WI38 (cell line): Measurements from ENCODE around the gene KDM6B.
"Not testable (repeated sequence)": the region's sequence is repeated elsewhere in the genome, so short reads cannot be mapped to it uniquely, and the experiment has no call there.

Source experiments
- H3K4me3 ChIP-seq: 2 replicates; pipeline ENCODE4 v1.5.1; 2011; ENCODE audit warnings: low read depth, mild to moderate bottlenecking, control low read depth, low read length
- TF ChIP-seq, protein P1 (sequence below): IDR thresholded peaks from 2 replicates; pipeline ENCODE4 v1.5.1; 2012; ENCODE audit warnings: low read depth, mild to moderate bottlenecking, control low read depth, low read length

KDM6B gene

DNA sequence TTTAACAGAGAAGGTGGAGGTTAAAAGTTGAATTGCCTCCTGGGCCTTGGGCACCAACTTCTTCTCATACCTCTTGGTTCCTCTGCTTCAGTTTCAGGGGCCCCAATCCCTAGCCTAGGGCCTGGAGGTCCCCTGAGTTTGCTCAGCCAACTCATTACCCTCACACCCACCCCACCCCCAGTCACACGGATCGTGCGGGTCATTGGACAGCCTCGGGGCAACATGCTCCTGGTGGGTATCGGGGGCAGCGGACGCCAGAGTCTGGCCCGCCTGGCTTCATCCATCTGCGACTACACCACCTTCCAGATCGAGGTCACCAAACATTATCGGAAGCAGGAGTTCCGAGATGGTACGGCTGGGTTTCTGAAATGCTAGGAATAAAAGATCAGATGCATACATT lies 36.0 kb upstream of the KDM6B start:
- no peak overlapping the region for H3K4me3 ChIP-seq
- TF ChIP-seq, protein P1, sequence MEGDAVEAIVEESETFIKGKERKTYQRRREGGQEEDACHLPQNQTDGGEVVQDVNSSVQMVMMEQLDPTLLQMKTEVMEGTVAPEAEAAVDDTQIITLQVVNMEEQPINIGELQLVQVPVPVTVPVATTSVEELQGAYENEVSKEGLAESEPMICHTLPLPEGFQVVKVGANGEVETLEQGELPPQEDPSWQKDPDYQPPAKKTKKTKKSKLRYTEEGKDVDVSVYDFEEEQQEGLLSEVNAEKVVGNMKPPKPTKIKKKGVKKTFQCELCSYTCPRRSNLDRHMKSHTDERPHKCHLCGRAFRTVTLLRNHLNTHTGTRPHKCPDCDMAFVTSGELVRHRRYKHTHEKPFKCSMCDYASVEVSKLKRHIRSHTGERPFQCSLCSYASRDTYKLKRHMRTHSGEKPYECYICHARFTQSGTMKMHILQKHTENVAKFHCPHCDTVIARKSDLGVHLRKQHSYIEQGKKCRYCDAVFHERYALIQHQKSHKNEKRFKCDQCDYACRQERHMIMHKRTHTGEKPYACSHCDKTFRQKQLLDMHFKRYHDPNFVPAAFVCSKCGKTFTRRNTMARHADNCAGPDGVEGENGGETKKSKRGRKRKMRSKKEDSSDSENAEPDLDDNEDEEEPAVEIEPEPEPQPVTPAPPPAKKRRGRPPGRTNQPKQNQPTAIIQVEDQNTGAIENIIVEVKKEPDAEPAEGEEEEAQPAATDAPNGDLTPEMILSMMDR = no peak

DNA sequence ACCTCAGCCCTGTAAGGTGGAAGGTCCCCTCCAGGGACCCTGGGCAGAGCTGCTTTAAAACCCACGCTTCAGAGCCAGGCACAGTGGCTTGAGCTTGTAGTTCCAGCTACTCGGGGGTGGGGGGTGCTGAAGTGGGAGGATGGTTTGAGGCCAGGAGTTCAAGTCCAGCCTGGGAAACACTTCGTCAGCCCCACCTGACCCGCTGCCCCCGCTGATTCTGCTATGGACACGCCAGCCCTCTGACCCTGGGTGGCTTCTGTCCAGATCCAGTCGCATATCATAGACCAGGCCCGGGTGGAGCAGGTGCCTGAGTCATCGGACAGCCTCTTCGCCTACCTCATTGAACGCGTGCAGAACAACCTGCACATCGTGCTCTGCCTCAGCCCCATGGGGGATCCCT lies 35.2 kb upstream of the KDM6B start:
- H3K4me3 ChIP-seq = no peak overlapping the region
- TF ChIP-seq, protein P1 = no peak

DNA sequence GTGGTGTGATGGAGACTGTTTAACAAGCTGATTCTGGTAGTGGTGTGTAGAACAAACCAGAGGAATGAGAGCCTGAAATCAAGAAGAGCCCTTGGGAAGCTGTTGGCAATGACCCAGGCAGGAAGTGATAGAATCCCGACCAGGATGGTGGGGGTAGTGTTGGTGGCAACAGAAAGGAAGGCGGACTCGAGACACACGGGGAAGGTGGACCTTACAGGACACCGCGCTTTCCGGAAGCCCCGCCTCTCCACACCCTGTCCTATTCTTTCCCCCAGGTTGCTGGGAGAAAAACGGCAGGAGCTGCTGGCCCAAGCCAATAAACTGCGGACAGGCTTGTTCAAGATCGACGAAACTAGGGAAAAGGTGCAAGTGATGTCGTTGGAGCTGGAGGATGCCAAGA lies 30.0 kb upstream of the KDM6B start:
- TF ChIP-seq, protein P1 = no peak
- H3K4me3 ChIP-seq = no peak overlapping the region

DNA sequence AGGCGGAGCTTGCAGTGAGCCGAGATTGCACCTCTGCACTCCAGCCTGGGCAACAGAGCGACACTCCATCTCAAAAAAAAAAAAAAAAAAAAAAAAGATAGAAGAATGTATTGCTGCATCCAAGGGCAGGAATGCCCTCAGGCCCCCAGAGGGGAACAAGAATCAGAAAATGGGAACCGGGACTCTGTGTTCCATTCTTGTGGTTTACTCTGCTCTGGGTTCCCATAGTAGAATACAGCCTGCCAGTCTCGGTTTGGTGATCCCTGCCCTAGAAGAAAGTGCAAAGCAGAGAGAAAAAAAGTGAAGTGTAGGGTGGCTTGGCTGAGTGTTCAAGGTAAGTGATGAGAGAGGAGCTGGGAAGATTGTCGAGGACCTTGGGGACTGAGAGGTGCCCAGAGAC lies 27.4 kb upstream of the KDM6B start:
- H3K4me3 ChIP-seq = no peak overlapping the region
- TF ChIP-seq, protein P1 = no peak

DNA sequence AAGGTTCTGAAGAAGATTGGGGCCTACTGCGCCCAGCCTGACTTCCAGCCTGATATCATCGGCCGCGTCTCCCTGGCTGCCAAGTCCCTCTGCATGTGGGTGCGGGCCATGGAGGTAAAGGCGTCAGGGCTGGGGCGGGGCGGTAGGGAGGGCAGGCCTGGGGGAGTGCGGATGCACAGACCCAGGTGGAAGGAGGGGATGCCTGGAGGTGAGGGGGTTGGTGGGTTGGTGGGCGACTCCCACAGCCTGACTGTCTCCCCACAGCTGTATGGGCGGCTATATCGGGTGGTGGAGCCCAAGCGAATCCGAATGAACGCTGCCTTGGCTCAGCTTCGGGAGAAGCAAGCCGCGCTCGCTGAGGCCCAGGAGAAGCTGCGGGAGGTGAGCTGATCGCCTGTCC lies 26.8 kb upstream of the KDM6B start:
- TF ChIP-seq, protein P1 = no peak

DNA sequence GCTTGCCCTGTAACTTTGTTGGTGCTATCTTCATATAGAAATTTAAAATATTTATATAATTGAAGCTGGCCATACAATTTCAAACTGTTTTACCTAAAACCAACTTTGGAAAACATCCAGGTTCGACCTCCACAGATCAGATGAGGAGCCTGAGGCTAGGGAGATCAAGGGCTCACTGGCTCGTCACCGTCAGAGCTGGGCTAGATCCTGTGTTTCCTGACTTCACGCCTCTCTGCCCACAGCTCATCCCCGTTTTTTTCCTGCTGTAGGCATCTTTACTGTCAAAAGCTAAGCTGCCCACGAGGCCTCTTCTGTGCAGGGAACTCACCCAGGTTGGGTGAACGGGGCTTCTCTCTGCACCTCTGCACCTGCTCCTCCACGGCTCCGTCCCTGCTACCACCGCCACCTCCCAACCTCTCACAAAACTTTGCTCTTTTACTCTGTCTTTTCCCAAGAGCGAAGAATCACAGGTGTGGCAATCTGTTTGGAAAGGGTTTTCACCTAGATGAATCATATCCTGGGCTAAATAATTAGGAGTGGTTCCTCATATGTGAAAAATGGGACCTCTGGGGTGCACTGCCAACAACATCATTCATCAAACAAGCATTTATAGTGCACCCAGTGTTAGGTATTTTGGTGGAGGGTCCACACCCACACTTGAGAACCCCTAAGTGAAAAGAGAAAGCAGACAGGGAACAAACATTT lies 24.8 kb upstream of the KDM6B start:
- H3K4me3 ChIP-seq = no peak overlapping the region
- TF ChIP-seq, protein P1 = no peak

More for the DNA sequence above, 26.8 kb upstream of the KDM6B start:
- no peak overlapping the region for H3K4me3 ChIP-seq

DNA sequence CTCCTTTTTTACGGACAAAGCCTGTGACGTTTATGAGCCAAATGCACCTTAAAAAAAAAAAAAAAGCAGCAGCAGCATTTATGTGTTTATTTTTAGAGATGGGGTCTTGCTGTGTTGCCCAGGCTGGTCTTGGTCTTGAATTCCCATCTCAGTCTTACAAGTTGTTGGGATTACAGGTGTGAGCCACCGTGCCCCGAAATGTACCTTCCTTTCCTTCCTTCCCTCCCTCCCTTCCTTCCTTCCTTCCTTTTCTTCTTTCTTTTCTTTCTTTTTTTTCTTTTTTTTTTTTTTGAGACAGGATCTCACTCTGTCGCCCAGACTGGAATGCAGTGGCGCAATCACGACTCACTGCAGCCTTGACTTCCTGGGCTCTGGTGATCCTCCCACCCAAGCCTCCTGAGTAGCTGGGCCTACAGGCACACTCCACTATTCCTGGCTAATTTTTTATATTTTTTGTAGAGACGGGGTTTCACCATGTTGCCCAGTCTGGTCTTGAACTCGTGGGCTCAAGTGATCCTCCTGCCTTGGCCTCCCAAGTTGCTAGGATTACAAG lies 24.1 kb upstream of the KDM6B start:
- not testable (repeated sequence) for H3K4me3 ChIP-seq

DNA sequence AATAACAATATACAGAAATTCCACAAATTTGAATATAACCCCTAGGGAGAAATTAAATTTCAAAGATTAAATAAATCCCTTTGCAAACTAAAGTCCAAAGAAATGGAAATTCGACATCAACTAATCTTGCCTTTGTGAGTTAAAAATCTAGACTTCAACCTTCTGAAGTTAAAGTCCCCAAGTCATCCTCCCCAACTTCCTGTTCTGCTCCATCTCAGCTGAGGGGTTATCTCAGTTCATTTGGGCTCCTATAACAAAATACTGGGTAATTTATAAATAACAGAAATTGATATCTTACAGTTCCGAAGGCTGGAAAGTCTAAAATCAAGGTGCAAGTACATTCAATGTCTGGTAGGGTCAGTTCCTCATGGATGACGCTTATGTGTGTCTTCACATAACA lies 22.8 kb upstream of the KDM6B start:
- no peak overlapping the region for H3K4me3 ChIP-seq
- TF ChIP-seq, protein P1 = no peak
